Neural cell (in vitro differentiated cells): ENCODE measurements around the gene NALCN. TPM values are rescaled to one million over a fixed set of nuclear protein-coding genes. Genes with fewer than 3 reads are reported as not detected.

ENCODE experiments used
- H2AFZ ChIP-seq: fragments of 200-600, 300-800 bp; sonication (generic), shearing (Covaris generic); 2 replicates; pipeline ENCODE4 v1.6.0; 2014; ENCODE audit warnings: low read depth, mild to moderate bottlenecking, antibody characterized with exemption, low read length, moderate library complexity
- H3F3A ChIP-seq: fragments of 200-600 bp; shearing (Covaris generic); 2 replicates; pipeline ENCODE4 v1.6.1; 2016; ENCODE audit warnings: mild to moderate bottlenecking, moderate library complexity, mixed read lengths, antibody characterized with exemption, low read length; ENCODE audit not compliant: insufficient read depth, poor library complexity, severe bottlenecking
- H3K27ac ChIP-seq: fragments of 200-600, 300-800 bp; sonication (generic), shearing (Covaris generic); 2 replicates; pipeline ENCODE4 v1.5.1; 2014; ENCODE audit warnings: mild to moderate bottlenecking, low read length, moderate library complexity
- H3K27me3 ChIP-seq: fragments of 300-800, 200-600 bp; sonication (generic), shearing (Covaris generic); 2 replicates; pipeline ENCODE4 v1.6.0; 2014; ENCODE audit warnings: mild to moderate bottlenecking, low read depth, low read length, moderate library complexity; ENCODE audit not compliant: insufficient read depth
- H3K36me3 ChIP-seq: fragments of 300-800, 200-600 bp; sonication (generic), shearing (Covaris generic); 2 replicates; pipeline ENCODE4 v1.5.1; 2014; ENCODE audit warnings: mild to moderate bottlenecking, antibody characterized with exemption, low read length, moderate library complexity; ENCODE audit not compliant: insufficient read depth
- H3K4me2 ChIP-seq: fragments of 300-800, 200-600 bp; sonication (generic), shearing (Covaris generic); 2 replicates; pipeline ENCODE4 v1.6.0; 2014; ENCODE audit warnings: mild to moderate bottlenecking, low read length
- H3K4me3 ChIP-seq: fragments of 300-800, 200-600 bp; sonication (generic), shearing (Covaris generic); 2 replicates; pipeline ENCODE4 v1.5.1; 2014; ENCODE audit warnings: mild to moderate bottlenecking, low read length, moderate library complexity
- H3K79me2 ChIP-seq: fragments of 200-600 bp; shearing (Covaris generic); replicated peaks from 2 replicates; pipeline ENCODE4 v1.6.0; 2014; ENCODE audit warnings: mild to moderate bottlenecking, low read length, moderate library complexity; ENCODE audit not compliant: insufficient read depth
- H3K9ac ChIP-seq: fragments of 300-800, 200-600 bp; sonication (generic), shearing (Covaris generic); 2 replicates; pipeline ENCODE4 v1.6.1; 2016; ENCODE audit warnings: mild to moderate bottlenecking, low read length, mixed read lengths
- H3K9me2 ChIP-seq: fragments of 200-600 bp; shearing (Covaris generic); 2 replicates; pipeline ENCODE4 v1.6.1; 2016; ENCODE audit warnings: mild to moderate bottlenecking, low read length, mixed read lengths; ENCODE audit not compliant: insufficient read depth
- H3K9me3 ChIP-seq: fragments of 200-600, 300-800 bp; sonication (generic), shearing (Covaris generic); 2 replicates; pipeline ENCODE4 v1.6.1; 2016; ENCODE audit warnings: mild to moderate bottlenecking, mixed run types, low read length, moderate library complexity, mixed read lengths
- H4K20me1 ChIP-seq: fragments of 200-600 bp; shearing (Covaris generic); 2 replicates; pipeline ENCODE4 v1.6.1; 2016; ENCODE audit warnings: mild to moderate bottlenecking, mixed run types; ENCODE audit not compliant: insufficient read depth
- CTCF ChIP-seq: fragments of 450-650 bp; IDR thresholded peaks from 2 replicates; pipeline ENCODE4 v1.5.1; 2014; ENCODE audit warnings: antibody characterized with exemption, mild to moderate bottlenecking, moderate library complexity; ENCODE audit not compliant: poor library complexity, severe bottlenecking
- EP300 ChIP-seq: fragments of 450-650 bp; conservative IDR thresholded peaks from 2 replicates; pipeline ENCODE4 v1.6.1; 2014; ENCODE audit warnings: antibody characterized with exemption, mild to moderate bottlenecking, moderate library complexity; ENCODE audit not compliant: poor library complexity, severe bottlenecking
- EZH2 ChIP-seq: fragments of 200-600, 300-800 bp; shearing (Covaris generic), sonication (generic); IDR thresholded peaks from 2 replicates; pipeline ENCODE4 v1.6.1; 2014; ENCODE audit warnings: antibody characterized with exemption, low read length, borderline replicate concordance, mild to moderate bottlenecking; ENCODE audit not compliant: insufficient read depth, poor library complexity, severe bottlenecking
- MXI1 ChIP-seq: fragments of 450-650 bp; conservative IDR thresholded peaks from 2 replicates; pipeline ENCODE4 v1.6.1; 2014; ENCODE audit warnings: antibody characterized with exemption, mild to moderate bottlenecking; ENCODE audit not compliant: poor library complexity, severe bottlenecking
- POLR2AphosphoS5 ChIP-seq: IDR thresholded peaks from 2 replicates; pipeline ENCODE4 v1.6.1; 2012
- RAD21 ChIP-seq: fragments of 450-650 bp; conservative IDR thresholded peaks from 2 replicates; pipeline ENCODE4 v1.6.1; 2014; ENCODE audit warnings: antibody characterized with exemption, mild to moderate bottlenecking, moderate library complexity
- REST ChIP-seq: IDR thresholded peaks from 2 replicates; pipeline ENCODE4 v1.6.1; 2012; ENCODE audit warnings: borderline replicate concordance
- SMC3 ChIP-seq: fragments of 450-650 bp; conservative IDR thresholded peaks from 2 replicates; pipeline ENCODE4 v1.6.1; 2014; ENCODE audit warnings: antibody characterized with exemption, mild to moderate bottlenecking, moderate library complexity; ENCODE audit not compliant: poor library complexity
- TAF1 ChIP-seq: IDR thresholded peaks from 2 replicates; pipeline ENCODE4 v1.6.1; 2012; ENCODE audit warnings: low read depth
- polyA plus RNA-seq: library from polyadenylated mRNA; depleted of rRNA; stranded (reverse); fragments of >200 nt; gene quantifications from 2 replicates; pipeline ENCODE4 v1.2.3, GENCODE V29; 2014

NALCN gene
- polyA plus RNA-seq, 1 donor from 2014 or later, result 24.1 TPM

- Histone ChIP-seq H3K9me2 (no peaks in the 10 kb centered on the region), H2AFZ (no peak overlapping the region), H3K4me2 (no peak overlapping the region), H3K4me3 (no peak overlapping the region), H3K36me3 (no peaks in the 10 kb centered on the region), H3F3A (no peaks in the 10 kb centered on the region), H3K9ac (no peak overlapping the region), H3K27me3 (no peaks in the 10 kb centered on the region), H3K27ac (no peak overlapping the region), H3K79me2 (no peaks in the 10 kb centered on the region), H4K20me1 (no peaks in the 10 kb centered on the region), H3K9me3 (no peaks in the 10 kb centered on the region)
- TF ChIP-seq MXI1 (no peak), SMC3 (no peak), CTCF (no peak), POLR2AphosphoS5 (no peak), REST (no peak), RAD21 (no peak), TAF1 (no peak), EP300 (no peak), EZH2 (no peak)
Measured at GRCh38 chr13:101026328-101026727, 390.0 kb downstream of the NALCN start.

GRCh38 chr13:101025925-101026324 lies 390.4 kb downstream of the NALCN start:
- Histone ChIP-seq H3K9me3 (no peaks in the 10 kb centered on the region), H2AFZ (no peak overlapping the region), H3K36me3 (no peaks in the 10 kb centered on the region), H3K79me2 (no peaks in the 10 kb centered on the region), H3K9me2 (no peaks in the 10 kb centered on the region), H3K9ac (no peak overlapping the region), H3F3A (no peaks in the 10 kb centered on the region), H3K27ac (no peak overlapping the region), H3K4me3 (no peak overlapping the region), H3K4me2 (no peak overlapping the region), H4K20me1 (no peaks in the 10 kb centered on the region), H3K27me3 (no peaks in the 10 kb centered on the region)
- TF ChIP-seq POLR2AphosphoS5, result no peak
- no peak for TF ChIP-seq EZH2
- no peak for TF ChIP-seq TAF1
- no peak for TF ChIP-seq CTCF
